Fibroblast of villous mesenchyme (primary cell): Measurements from ENCODE around the gene NR3C2. TPM values are rescaled to one million over a fixed set of nuclear protein-coding genes. Genes with fewer than 3 reads are reported as not detected.

Source experiments
- DNase-seq: peaks from one replicate; pipeline ENCODE4 v3.0.0-alpha.2; 2010; ENCODE audit warnings: low read depth
- H3K4me3 ChIP-seq: 2 replicates; pipeline ENCODE4 v1.5.1; 2011; ENCODE audit warnings: low read depth, mild to moderate bottlenecking, low read length
- total RNA-seq: library from RNA; depleted of rRNA; stranded (reverse); fragments of >200 nt; gene quantifications from 2 replicates; pipeline ENCODE4 v1.2.3, GENCODE V29; 2012
- TF ChIP-seq, protein P1 (sequence below): IDR thresholded peaks from 2 replicates; pipeline ENCODE4 v1.5.1; 2012; ENCODE audit warnings: low read depth, mild to moderate bottlenecking, low read length; ENCODE audit not compliant: insufficient read depth

The NR3C2 gene
- total RNA-seq, 1 donor, result under 0.01 TPM

DNA sequence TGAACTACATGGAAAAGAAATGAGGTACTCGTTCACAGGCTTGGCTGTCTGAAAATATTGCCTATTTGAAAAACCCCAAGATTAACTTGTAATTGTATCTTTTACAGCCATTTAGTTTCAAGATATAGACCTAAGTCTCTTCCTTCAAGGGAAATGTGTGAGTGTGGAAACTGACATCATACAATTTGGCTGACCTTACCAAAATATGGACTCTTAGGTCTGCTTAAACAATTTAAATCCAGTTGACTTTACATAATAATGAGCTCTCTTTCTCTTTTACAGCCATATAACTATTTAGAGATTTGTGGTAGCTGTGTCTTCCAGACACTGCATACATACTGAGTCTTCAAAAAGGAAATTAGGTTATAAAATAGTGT lies 186.9 kb downstream of the NR3C2 start:
- TF ChIP-seq, protein P1, sequence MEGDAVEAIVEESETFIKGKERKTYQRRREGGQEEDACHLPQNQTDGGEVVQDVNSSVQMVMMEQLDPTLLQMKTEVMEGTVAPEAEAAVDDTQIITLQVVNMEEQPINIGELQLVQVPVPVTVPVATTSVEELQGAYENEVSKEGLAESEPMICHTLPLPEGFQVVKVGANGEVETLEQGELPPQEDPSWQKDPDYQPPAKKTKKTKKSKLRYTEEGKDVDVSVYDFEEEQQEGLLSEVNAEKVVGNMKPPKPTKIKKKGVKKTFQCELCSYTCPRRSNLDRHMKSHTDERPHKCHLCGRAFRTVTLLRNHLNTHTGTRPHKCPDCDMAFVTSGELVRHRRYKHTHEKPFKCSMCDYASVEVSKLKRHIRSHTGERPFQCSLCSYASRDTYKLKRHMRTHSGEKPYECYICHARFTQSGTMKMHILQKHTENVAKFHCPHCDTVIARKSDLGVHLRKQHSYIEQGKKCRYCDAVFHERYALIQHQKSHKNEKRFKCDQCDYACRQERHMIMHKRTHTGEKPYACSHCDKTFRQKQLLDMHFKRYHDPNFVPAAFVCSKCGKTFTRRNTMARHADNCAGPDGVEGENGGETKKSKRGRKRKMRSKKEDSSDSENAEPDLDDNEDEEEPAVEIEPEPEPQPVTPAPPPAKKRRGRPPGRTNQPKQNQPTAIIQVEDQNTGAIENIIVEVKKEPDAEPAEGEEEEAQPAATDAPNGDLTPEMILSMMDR, result no peak
- no peak overlapping the region for H3K4me3 ChIP-seq
- no peak for DNase-seq

DNA sequence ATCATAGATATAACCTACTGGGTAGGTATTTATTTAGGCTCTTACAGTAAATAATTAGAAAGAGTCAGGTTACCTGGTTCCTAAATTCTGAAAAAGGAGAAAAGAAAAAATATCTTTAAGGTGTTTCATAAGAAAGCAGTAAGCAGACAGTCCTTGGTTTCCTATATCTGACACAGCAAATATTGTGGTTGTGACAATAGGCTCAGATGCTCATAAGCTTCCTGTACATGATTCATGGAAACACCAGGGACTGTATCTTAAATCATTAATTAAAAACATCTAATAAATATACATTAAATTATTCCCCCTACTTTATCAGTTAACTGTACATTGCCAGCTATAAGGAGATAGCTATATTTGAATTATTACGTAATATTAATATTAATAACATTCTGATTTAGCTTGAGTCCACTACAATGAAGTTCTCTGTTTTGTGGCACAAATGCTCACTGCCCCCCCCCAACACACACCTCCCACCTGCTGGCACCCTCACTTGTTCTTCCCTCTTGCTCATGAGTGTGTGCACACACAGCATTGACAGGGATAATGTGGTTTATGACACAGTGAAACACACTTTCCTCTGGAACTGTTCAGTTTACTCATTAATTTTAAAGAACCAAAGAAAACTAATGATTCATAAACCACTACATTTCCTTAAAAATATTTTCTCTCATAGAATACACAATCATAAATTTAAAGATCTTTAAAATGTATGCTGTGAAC lies 187.4 kb downstream of the NR3C2 start:
- TF ChIP-seq, protein P1, result no peak
- no peak for DNase-seq
- H3K4me3 ChIP-seq, result no peak overlapping the region

DNA sequence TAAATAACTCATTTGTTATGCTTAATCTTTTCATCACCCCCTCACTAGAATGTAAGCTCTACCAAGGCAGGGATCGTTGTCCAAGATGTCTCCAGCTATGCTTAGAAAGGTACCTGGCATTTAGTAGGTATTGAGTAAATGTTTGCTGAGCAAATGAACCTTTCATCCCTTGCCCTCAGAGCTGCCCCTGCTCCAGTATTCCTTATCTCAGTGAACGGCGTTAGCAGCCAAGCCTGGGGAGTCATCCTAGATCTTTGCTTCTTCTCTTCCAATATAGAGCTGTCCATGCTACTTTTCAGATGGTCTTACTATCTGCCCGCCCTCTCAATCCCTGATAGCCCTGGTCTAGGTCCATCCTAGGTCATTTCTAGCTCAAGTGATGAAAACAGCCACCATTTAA lies 188.4 kb downstream of the NR3C2 start:
- TF ChIP-seq, protein P1, result no peak
- DNase-seq, result no peak
- H3K4me3 ChIP-seq, result no peak overlapping the region

DNA sequence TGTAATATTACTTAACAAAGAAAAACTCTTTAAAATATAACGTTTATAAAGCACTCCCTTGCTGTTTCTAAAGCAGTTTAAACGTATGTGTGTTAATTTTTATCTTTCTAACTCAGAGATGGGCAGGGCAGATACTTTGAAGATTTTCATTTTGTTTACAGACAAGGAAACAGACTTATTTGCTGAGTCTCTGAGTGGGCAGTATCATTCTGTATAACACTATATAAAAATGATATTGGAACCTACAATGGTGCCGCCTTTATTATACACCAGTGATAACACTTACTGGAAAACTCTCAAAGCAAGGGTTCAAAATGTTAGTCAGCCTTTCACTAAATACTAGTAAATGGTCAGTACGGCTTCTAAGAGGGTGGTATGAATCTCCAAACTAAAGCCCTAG lies 193.4 kb downstream of the NR3C2 start:
- no peak overlapping the region for H3K4me3 ChIP-seq
- no peak for DNase-seq
- TF ChIP-seq, protein P1, result no peak

DNA sequence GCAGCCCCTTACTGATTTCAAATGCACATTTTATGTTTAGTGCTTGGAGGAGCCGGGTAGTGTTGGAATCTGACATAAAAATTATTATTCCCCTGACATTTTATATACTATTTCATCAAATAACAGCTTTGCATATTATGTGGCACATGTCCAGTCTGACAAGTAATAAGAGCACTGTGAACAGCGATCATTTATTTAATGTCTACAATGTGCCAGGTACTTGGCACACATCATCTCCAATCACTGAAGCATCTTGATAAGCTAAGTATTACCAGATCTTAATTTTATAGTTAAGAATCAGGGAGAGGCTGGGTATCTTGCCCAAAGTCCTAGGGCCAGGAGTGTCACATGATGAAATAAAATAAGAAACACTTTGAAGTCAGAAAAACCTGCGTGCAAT lies 197.2 kb downstream of the NR3C2 start:
- DNase-seq, result no peak
- TF ChIP-seq, protein P1, result no peak
- H3K4me3 ChIP-seq, result no peak overlapping the region

DNA sequence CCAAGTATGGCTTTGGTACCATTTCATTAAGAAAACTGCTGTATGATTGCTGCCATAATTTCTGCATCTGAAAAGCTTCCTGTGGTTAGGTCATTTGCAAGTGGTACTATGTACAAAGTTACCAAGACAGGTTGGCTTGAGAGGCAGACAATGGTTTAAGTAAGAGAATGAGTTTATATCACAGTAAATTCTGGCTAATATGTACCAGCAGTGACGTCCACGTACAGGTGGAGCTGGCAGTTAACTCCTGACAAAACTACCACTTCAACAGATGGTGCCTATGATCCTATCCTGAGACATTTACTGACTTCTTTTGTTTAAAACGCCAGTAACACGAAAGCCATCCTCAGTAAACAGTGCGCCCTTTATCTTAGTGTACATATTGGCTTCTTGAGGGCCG lies 198.4 kb downstream of the NR3C2 start:
- TF ChIP-seq, protein P1, result no peak
- no peak for DNase-seq

DNA sequence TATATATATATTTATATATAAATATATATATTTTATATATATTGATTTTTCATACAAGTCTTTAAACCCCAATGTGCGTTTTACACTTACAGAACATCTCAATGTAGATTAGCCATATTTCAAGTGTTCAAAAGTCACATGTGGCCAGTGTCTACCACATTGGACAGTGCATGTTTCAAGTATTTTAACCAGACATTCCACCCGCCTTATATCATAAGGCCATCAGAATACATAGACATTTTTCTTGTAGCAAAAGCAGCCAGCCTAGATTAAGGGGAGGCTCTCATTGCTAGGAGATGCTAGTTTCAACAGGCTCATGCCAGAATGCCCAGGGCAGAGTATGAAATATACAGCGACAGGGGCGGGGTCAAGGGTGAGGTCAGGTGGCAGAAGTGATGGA lies 202.0 kb downstream of the NR3C2 start:
- no peak overlapping the region for H3K4me3 ChIP-seq
- TF ChIP-seq, protein P1, result no peak
- no peak for DNase-seq

More for the DNA sequence above, 198.4 kb downstream of the NR3C2 start:
- no peak overlapping the region for H3K4me3 ChIP-seq
